Measurements from ENCODE around the gene PSKH1.
A peak's percentile ranks its signal among the peaks of the same experiment; 100 is the strongest.

PSKH1 gene

DNA sequence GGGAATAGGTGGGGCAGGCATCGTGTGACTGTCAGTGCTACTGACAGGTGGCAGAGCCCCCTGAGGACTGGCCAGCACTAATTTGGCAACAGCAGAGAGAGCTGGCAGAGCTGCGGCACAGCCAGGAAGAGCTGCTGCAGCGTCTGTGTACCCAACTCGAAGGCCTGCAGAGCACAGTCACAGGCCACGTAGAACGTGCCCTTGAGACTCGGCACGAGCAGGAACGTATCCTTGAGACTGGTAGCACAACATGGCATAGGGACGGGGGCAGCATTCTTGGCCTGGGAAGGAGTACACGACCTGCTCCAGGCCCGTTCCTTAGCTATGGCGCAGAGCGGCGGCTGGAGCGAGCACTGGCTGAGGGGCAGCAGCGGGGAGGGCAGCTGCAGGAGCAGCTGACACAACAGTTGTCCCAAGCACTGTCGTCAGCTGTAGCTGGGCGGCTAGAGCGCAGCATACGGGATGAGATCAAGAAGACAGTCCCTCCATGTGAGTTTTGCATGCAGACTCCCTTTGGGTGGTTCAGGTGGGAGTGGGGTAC is 11.4 kb upstream of the PSKH1 start:
- H3K4me3 ChIP-seq (ENCODE audit: low read depth, low read length), result no peak overlapping the region
- TF ChIP-seq CTCF (conservative IDR thresholded peaks at IDR 0.05; ENCODE audit: low read depth, low read length), result no peak
- no peak for DNase-seq (ENCODE audit: low read depth)

GRCh38 chr16:67882374-67883145 is 10.5 kb upstream of the PSKH1 start:
- H3K4me3 ChIP-seq (ENCODE audit: low read depth, low read length), result no peak overlapping the region
- TF ChIP-seq CTCF (conservative IDR thresholded peaks at IDR 0.05; ENCODE audit: low read depth, low read length), result no peak
- DNase-seq (ENCODE audit: low read depth), result no peak

DNA sequence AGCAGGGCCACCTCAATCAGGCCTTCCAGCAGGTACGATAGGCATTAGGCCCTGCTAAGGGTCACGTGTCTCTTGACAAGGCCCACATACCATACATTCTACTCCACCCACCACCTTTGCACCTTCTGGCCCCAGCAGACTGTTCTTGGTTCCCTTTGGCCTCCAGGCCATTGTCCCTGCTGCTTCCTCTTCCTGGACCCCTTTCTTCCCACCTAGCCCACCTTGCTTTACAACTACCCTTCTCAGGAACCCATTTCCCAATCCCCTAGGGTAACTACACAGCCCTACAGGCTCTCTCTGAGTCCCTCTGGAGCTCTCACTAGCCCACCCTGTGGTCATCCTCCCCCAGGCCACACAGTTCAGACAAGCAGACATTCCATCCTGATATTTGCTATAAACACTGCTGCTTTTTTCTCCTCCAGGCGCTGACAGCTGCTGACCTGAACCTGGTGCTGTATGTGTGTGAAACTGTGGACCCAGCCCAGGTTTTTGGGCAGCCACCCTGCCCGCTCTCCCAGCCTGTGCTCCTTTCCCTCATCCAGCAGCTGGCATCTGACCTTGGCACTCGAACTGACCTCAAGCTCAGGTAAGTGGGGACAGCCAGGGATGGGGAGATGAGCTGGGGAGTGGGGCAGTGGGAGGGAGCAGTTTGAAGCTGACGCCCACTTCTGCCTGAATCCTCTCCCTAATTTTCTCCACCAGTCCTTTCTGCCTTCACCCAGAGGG is 9.7 kb upstream of the PSKH1 start:
- no peak for DNase-seq (ENCODE audit: low read depth)
- H3K4me3 ChIP-seq (ENCODE audit: low read depth, low read length), result no peak overlapping the region
- TF ChIP-seq CTCF (conservative IDR thresholded peaks at IDR 0.05; ENCODE audit: low read depth, low read length), result no peak

GRCh38 chr16:67883872-67884261 is 9.2 kb upstream of the PSKH1 start:
- peak; percentile 64 for DNase-seq (ENCODE audit: low read depth)
- no peak overlapping the region for H3K4me3 ChIP-seq (ENCODE audit: low read depth, low read length)
- peak; percentile 88 for TF ChIP-seq CTCF (conservative IDR thresholded peaks at IDR 0.05; ENCODE audit: low read depth, low read length)

DNA sequence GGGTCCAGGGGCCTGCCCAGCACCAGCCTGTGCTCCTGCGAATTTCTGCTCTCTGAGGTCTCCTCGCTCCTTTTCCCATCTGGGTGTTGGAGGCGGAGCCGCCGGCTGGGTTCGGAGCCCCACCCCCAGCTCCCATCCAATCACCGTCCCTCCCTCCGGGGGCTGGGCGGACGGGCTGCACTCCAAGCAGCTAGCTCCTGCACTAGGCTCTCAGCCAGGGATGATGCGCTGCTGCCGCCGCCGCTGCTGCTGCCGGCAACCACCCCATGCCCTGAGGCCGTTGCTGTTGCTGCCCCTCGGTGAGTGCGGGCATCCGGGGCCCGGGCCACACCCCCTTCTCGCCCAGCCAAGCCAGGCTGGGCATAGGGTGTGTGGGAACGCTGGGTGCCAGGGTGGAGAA is 8.4 kb upstream of the PSKH1 start, which contains the start of gene NRN1L:
Gene NRN1L (plus strand): TSS at position 202 of the 400 bp plus-strand sequence. CDS start 19 bp downstream, at position 221.
- no peak for TF ChIP-seq CTCF (conservative IDR thresholded peaks at IDR 0.05; ENCODE audit: low read depth, low read length)
- peak; percentile 95 for DNase-seq (ENCODE audit: low read depth)
- H3K4me3 ChIP-seq (ENCODE audit: low read depth, low read length), result no peak within 1 kb of the TSS

GRCh38 chr16:67885545-67885944 is 7.5 kb upstream of the PSKH1 start:
- H3K4me3 ChIP-seq (ENCODE audit: low read depth, low read length), result no peak overlapping the region
- no peak for DNase-seq (ENCODE audit: low read depth)
- no peak for TF ChIP-seq CTCF (conservative IDR thresholded peaks at IDR 0.05; ENCODE audit: low read depth, low read length)
